WTC11 (cell line): Measurements from ENCODE around the gene MRAS. TPM values are rescaled to one million over a fixed set of nuclear protein-coding genes. Genes with fewer than 3 reads are reported as not detected.

Experiments
- ATAC-seq: fragments of 200-7000 bp; cut with Tn5 transposase; 2 replicates; pipeline ENCODE4 v1.10.0; 2021; ENCODE audit warnings: mild to moderate bottlenecking, moderate library complexity
- CTCF ChIA-PET: fragments of 300-600 bp; sonication (Branson Sonifier 250); formaldehyde crosslinking; loops from one replicate; lab custom pipeline; 2021; ENCODE audit warnings: antibody characterized with exemption; lab: Charles Lee
- POLR2A ChIA-PET: fragments of 350-600 bp; sonication (Branson Sonifier 250); formaldehyde crosslinking; loops from one replicate; lab custom pipeline; 2021; ENCODE audit warnings: antibody characterized with exemption; lab: Charles Lee
- DNase-seq: peaks from one replicate; pipeline ENCODE4 v3.0.0; 2021; ENCODE audit warnings: low spot score
- H3K27ac Mint-ChIP-seq: 2 replicates; pipeline ENCODE4 v1.8.0; 2021; ENCODE audit warnings: mixed read lengths
- H3K27me3 Mint-ChIP-seq: 2 replicates; pipeline ENCODE4 v1.8.0; 2021; ENCODE audit warnings: low read depth, mild to moderate bottlenecking, moderate library complexity, mixed read lengths
- H3K36me3 Mint-ChIP-seq: 2 replicates; pipeline ENCODE4 v1.8.0; 2021; ENCODE audit warnings: mixed read lengths
- H3K4me1 Mint-ChIP-seq: 2 replicates; pipeline ENCODE4 v1.8.0; 2022; ENCODE audit warnings: mixed read lengths
- H3K4me3 Mint-ChIP-seq: 2 replicates; pipeline ENCODE4 v1.8.0; 2021; ENCODE audit warnings: mild to moderate bottlenecking, moderate library complexity, mixed read lengths
- H3K9me3 Mint-ChIP-seq: 2 replicates; pipeline ENCODE4 v1.8.0; 2021; ENCODE audit warnings: mixed read lengths
- CREB1 ChIP-seq: sonication (generic); formaldehyde crosslinking; IDR thresholded peaks from 2 replicates; pipeline ENCODE4 v1.8.0; 2023; ENCODE audit warnings: mild to moderate bottlenecking, missing genetic modification reagents
- CTCF ChIP-seq: fragments of 200-600 bp; IDR thresholded peaks from 2 replicates; pipeline ENCODE4 v1.8.0; 2022; ENCODE audit warnings: antibody characterized with exemption
- E2F5 ChIP-seq: sonication (generic); formaldehyde crosslinking; IDR thresholded peaks from 2 replicates; pipeline ENCODE4 v1.8.1; 2022; ENCODE audit warnings: mild to moderate bottlenecking, moderate library complexity, missing genetic modification reagents
- EMX1 ChIP-seq: fragments of 250-450 bp; sonication (Bioruptor Pico); IDR thresholded peaks from 2 replicates; pipeline ENCODE4 v1.8.0; 2021; ENCODE audit warnings: mild to moderate bottlenecking
- ESRRA ChIP-seq: sonication (generic); formaldehyde crosslinking; IDR thresholded peaks from 2 replicates; pipeline ENCODE4 v1.8.1; 2022; ENCODE audit warnings: mild to moderate bottlenecking, missing genetic modification reagents, borderline replicate concordance
- ETV6 ChIP-seq: sonication (generic); formaldehyde crosslinking; IDR thresholded peaks from 2 replicates; pipeline ENCODE4 v1.8.1; 2022; ENCODE audit warnings: mild to moderate bottlenecking, missing genetic modification reagents
- HMGA2 ChIP-seq: fragments of 250-450 bp; sonication (Bioruptor Pico); IDR thresholded peaks from 2 replicates; pipeline ENCODE4 v1.4.0; 2021; ENCODE audit warnings: mild to moderate bottlenecking, moderate library complexity
- JAZF1 ChIP-seq: fragments of 250-450 bp; sonication (Bioruptor Pico); IDR thresholded peaks from 2 replicates; pipeline ENCODE4 v1.9.0; 2021; ENCODE audit warnings: moderate library complexity, mild to moderate bottlenecking, inconsistent platforms
- KAT7 ChIP-seq: sonication (generic); formaldehyde crosslinking; IDR thresholded peaks from 2 replicates; pipeline ENCODE4 v1.8.1; 2023; ENCODE audit warnings: missing genetic modification reagents, mild to moderate bottlenecking, borderline replicate concordance
- NR1H2 ChIP-seq: sonication (generic); formaldehyde crosslinking; IDR thresholded peaks from 2 replicates; pipeline ENCODE4 v1.9.0; 2021; ENCODE audit warnings: mild to moderate bottlenecking, moderate library complexity, missing genetic modification reagents
- RORB ChIP-seq: fragments of 250-450 bp; sonication (Bioruptor Pico); IDR thresholded peaks from 2 replicates; pipeline ENCODE4 v1.9.0; 2021; ENCODE audit warnings: mild to moderate bottlenecking
- TEAD1 ChIP-seq: sonication (generic); formaldehyde crosslinking; IDR thresholded peaks from 2 replicates; pipeline ENCODE4 v1.8.0; 2022; ENCODE audit warnings: mild to moderate bottlenecking, missing genetic modification reagents
- ZNF121 ChIP-seq: sonication (generic); formaldehyde crosslinking; IDR thresholded peaks from 2 replicates; pipeline ENCODE4 v1.8.0; 2023; ENCODE audit warnings: missing genetic modification reagents
- total RNA-seq: library from RNA; stranded (reverse); gene quantifications from 3 replicates; pipeline ENCODE4 v1.2.3, GENCODE V29; 2021
- TF ChIP-seq, protein P1 (sequence below): sonication (generic); formaldehyde crosslinking; IDR thresholded peaks from 2 replicates; pipeline ENCODE4 v1.8.0; 2023; ENCODE audit warnings: missing genetic modification reagents, mild to moderate bottlenecking, borderline replicate concordance
- TF ChIP-seq, protein P2 (sequence below): sonication (generic); formaldehyde crosslinking; IDR thresholded peaks from 2 replicates; pipeline ENCODE4 v1.8.1; 2023; ENCODE audit warnings: mild to moderate bottlenecking, missing genetic modification reagents
- TF ChIP-seq, protein P3 (sequence below): fragments of 250-450 bp; sonication (Bioruptor Pico); IDR thresholded peaks from 2 replicates; pipeline ENCODE4 v1.9.0; 2021; ENCODE audit warnings: moderate library complexity, mild to moderate bottlenecking, inconsistent platforms, borderline replicate concordance
- TF ChIP-seq, protein P4 (sequence below): sonication (generic); formaldehyde crosslinking; IDR thresholded peaks from 2 replicates; pipeline ENCODE4 v1.8.1; 2022; ENCODE audit warnings: missing genetic modification reagents, borderline replicate concordance
- TF ChIP-seq, protein P5 (sequence below): sonication (generic); formaldehyde crosslinking; IDR thresholded peaks from 2 replicates; pipeline ENCODE4 v1.8.1; 2022; ENCODE audit warnings: mild to moderate bottlenecking, missing genetic modification reagents, moderate library complexity, borderline replicate concordance
- TF ChIP-seq, protein P6 (sequence below): sonication (generic); formaldehyde crosslinking; IDR thresholded peaks from 2 replicates; pipeline ENCODE4 v1.8.0; 2023; ENCODE audit warnings: mild to moderate bottlenecking, missing genetic modification reagents

MRAS gene
- total RNA-seq, 1 experiment from 2014 or later: 14.8 TPM

DNA sequence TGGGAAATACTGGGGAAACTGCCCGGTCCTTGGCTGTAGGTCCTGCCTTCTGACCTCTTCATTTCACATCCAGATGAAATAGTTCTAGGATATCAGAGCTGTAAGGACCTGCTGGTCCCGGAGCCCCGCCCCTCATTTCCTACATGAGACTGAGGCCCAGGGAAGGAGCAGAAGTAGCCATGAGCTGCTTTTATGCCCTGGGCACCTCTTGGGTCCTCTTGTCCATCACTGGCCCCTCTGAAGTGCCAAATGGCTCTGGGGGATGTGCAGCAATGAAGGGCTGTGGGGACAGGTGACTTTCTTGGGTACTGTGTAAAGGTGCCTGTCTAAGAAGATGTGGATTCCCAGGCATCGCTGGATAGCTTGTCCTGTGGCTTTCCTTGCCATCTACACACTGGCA is 45.8 kb downstream of the MRAS start:
- ChIA-PET CTCF (interaction anchor here (1.0 kb wide), 1 partner anchor 276 kb away, joined by 3 read pairs; no protein-coding TSS in a partner anchor), POLR2A (interaction anchor here (0.7 kb wide), 2 partner anchors 261 to 1004 kb away, joined by 3 to 4 read pairs; no protein-coding TSS in a partner anchor)
- H3K27ac Mint-ChIP-seq: no peak overlapping the region
- H3K4me3 Mint-ChIP-seq: no peak overlapping the region
- no peak for DNase-seq
- no peaks in the 10 kb centered on the region for H3K36me3 Mint-ChIP-seq
- no peaks in the 10 kb centered on the region for H3K27me3 Mint-ChIP-seq
- TF ChIP-seq ESRRA (CRISPR knock-in tag) (no peak), TEAD1 (no peak), HMGA2 (no peak), CREB1 (CRISPR knock-in tag) (no peak), RORB (CRISPR knock-in tag) (no peak), ZNF121 (CRISPR knock-in tag) (no peak), NR1H2 (CRISPR knock-in tag) (no peak), JAZF1 (CRISPR knock-in tag) (no peak)
- TF ChIP-seq, protein P1, sequence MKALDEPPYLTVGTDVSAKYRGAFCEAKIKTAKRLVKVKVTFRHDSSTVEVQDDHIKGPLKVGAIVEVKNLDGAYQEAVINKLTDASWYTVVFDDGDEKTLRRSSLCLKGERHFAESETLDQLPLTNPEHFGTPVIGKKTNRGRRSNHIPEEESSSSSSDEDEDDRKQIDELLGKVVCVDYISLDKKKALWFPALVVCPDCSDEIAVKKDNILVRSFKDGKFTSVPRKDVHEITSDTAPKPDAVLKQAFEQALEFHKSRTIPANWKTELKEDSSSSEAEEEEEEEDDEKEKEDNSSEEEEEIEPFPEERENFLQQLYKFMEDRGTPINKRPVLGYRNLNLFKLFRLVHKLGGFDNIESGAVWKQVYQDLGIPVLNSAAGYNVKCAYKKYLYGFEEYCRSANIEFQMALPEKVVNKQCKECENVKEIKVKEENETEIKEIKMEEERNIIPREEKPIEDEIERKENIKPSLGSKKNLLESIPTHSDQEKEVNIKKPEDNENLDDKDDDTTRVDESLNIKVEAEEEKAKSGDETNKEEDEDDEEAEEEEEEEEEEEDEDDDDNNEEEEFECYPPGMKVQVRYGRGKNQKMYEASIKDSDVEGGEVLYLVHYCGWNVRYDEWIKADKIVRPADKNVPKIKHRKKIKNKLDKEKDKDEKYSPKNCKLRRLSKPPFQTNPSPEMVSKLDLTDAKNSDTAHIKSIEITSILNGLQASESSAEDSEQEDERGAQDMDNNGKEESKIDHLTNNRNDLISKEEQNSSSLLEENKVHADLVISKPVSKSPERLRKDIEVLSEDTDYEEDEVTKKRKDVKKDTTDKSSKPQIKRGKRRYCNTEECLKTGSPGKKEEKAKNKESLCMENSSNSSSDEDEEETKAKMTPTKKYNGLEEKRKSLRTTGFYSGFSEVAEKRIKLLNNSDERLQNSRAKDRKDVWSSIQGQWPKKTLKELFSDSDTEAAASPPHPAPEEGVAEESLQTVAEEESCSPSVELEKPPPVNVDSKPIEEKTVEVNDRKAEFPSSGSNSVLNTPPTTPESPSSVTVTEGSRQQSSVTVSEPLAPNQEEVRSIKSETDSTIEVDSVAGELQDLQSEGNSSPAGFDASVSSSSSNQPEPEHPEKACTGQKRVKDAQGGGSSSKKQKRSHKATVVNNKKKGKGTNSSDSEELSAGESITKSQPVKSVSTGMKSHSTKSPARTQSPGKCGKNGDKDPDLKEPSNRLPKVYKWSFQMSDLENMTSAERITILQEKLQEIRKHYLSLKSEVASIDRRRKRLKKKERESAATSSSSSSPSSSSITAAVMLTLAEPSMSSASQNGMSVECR (CRISPR knock-in tag): no peak
- TF ChIP-seq, protein P2, sequence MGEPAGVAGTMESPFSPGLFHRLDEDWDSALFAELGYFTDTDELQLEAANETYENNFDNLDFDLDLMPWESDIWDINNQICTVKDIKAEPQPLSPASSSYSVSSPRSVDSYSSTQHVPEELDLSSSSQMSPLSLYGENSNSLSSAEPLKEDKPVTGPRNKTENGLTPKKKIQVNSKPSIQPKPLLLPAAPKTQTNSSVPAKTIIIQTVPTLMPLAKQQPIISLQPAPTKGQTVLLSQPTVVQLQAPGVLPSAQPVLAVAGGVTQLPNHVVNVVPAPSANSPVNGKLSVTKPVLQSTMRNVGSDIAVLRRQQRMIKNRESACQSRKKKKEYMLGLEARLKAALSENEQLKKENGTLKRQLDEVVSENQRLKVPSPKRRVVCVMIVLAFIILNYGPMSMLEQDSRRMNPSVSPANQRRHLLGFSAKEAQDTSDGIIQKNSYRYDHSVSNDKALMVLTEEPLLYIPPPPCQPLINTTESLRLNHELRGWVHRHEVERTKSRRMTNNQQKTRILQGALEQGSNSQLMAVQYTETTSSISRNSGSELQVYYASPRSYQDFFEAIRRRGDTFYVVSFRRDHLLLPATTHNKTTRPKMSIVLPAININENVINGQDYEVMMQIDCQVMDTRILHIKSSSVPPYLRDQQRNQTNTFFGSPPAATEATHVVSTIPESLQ (CRISPR knock-in tag): no peak
- TF ChIP-seq, protein P3, sequence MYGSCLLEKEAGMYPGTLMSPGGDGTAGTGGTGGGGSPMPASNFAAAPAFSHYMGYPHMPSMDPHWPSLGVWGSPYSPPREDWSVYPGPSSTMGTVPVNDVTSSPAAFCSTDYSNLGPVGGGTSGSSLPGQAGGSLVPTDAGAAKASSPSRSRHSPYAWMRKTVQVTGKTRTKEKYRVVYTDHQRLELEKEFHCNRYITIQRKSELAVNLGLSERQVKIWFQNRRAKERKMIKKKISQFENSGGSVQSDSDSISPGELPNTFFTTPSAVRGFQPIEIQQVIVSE (CRISPR knock-in tag): no peak
- TF ChIP-seq, protein P4, sequence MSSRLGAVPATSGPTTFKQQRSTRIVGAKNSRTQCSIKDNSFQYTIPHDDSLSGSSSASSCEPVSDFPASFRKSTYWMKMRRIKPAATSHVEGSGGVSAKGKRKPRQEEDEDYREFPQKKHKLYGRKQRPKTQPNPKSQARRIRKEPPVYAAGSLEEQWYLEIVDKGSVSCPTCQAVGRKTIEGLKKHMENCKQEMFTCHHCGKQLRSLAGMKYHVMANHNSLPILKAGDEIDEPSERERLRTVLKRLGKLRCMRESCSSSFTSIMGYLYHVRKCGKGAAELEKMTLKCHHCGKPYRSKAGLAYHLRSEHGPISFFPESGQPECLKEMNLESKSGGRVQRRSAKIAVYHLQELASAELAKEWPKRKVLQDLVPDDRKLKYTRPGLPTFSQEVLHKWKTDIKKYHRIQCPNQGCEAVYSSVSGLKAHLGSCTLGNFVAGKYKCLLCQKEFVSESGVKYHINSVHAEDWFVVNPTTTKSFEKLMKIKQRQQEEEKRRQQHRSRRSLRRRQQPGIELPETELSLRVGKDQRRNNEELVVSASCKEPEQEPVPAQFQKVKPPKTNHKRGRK (CRISPR knock-in tag): no peak
- no peaks in the 10 kb centered on the region for H3K9me3 Mint-ChIP-seq
- peaks cover 21% of the 10 kb centered on the region for H3K4me1 Mint-ChIP-seq
- ATAC-seq: no peak

- ATAC-seq (no peak), DNase-seq (no peak)
- CTCF ChIA-PET: interaction anchor here (1.0 kb wide), 1 partner anchor 276 kb away, joined by 3 read pairs; no protein-coding TSS in a partner anchor
- Mint-ChIP-seq H3K27me3 (no peaks in the 10 kb centered on the region), H3K9me3 (no peaks in the 10 kb centered on the region), H3K27ac (no peak overlapping the region), H3K36me3 (no peaks in the 10 kb centered on the region), H3K4me3 (no peak overlapping the region), H3K4me1 (peaks cover 21% of the 10 kb centered on the region)
- POLR2A ChIA-PET: no interaction called here
- TF ChIP-seq KAT7 (CRISPR knock-in tag) (no peak), CTCF (no peak), EMX1 (no peak), E2F5 (CRISPR knock-in tag) (no peak), ETV6 (CRISPR knock-in tag) (no peak), NR1H2 (CRISPR knock-in tag) (no peak)
- TF ChIP-seq, protein P5, sequence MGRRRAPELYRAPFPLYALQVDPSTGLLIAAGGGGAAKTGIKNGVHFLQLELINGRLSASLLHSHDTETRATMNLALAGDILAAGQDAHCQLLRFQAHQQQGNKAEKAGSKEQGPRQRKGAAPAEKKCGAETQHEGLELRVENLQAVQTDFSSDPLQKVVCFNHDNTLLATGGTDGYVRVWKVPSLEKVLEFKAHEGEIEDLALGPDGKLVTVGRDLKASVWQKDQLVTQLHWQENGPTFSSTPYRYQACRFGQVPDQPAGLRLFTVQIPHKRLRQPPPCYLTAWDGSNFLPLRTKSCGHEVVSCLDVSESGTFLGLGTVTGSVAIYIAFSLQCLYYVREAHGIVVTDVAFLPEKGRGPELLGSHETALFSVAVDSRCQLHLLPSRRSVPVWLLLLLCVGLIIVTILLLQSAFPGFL (CRISPR knock-in tag): no peak
- TF ChIP-seq, protein P6, sequence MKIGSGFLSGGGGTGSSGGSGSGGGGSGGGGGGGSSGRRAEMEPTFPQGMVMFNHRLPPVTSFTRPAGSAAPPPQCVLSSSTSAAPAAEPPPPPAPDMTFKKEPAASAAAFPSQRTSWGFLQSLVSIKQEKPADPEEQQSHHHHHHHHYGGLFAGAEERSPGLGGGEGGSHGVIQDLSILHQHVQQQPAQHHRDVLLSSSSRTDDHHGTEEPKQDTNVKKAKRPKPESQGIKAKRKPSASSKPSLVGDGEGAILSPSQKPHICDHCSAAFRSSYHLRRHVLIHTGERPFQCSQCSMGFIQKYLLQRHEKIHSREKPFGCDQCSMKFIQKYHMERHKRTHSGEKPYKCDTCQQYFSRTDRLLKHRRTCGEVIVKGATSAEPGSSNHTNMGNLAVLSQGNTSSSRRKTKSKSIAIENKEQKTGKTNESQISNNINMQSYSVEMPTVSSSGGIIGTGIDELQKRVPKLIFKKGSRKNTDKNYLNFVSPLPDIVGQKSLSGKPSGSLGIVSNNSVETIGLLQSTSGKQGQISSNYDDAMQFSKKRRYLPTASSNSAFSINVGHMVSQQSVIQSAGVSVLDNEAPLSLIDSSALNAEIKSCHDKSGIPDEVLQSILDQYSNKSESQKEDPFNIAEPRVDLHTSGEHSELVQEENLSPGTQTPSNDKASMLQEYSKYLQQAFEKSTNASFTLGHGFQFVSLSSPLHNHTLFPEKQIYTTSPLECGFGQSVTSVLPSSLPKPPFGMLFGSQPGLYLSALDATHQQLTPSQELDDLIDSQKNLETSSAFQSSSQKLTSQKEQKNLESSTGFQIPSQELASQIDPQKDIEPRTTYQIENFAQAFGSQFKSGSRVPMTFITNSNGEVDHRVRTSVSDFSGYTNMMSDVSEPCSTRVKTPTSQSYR (CRISPR knock-in tag): no peak
Observed at GRCh38 chr3:138394686-138395085, 46.3 kb downstream of the MRAS start.
